ENCODE measurements around the gene FBN2. TPM values are rescaled to one million over a fixed set of nuclear protein-coding genes. Genes with fewer than 3 reads are reported as not detected.
A peak's percentile ranks its signal among the peaks of the same experiment; 100 is the strongest.

FBN2 gene
- total RNA-seq, 2 donors from 2014 or later, result 1.9 to 2.0 TPM

DNA sequence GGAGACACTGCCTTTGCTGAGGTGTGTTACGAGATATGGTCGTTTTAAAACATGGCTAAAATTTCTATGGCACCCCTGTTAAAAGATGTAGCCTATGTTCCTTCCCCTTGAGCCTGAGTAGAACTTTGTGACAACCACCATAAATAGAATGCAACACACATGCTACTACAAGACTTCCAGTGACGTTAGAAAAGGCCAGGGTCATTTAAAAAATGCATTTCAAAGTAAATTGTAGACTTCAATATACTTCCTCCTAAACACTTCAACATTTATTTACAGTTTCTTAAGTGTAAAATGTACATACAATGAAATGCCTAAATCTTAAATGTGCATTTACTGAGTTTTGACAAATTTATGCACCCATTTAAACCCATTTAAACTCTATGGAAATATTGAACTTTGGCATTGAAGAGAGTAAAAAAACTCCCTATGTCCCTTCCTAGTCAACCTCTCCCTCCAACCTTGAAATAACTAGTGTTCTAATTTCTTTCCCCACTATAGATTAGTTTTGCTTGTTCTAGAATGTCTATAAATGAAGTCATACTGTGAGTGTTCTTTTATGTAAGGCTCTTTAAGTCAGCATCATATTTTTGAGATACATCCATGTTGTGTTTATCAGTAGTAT, 294.0 kb downstream of the FBN2 start:
- intact Hi-C loops (cut with DNase I, micrococcal nuclease), result no loop called here
- DNase-seq, result no peak

GRCh38 chr5:128241051-128241695, 296.9 kb downstream of the FBN2 start:
- ATAC-seq (no peak), DNase-seq (no peak)
- intact Hi-C loops (cut with DNase I, micrococcal nuclease), result no loop called here

More for the DNA sequence above, 294.0 kb downstream of the FBN2 start:
- ATAC-seq, result no peak

- ATAC-seq, result no peak
Observed at GRCh38 chr5:128237546-128237945, 300.5 kb downstream of the FBN2 start.

DNA sequence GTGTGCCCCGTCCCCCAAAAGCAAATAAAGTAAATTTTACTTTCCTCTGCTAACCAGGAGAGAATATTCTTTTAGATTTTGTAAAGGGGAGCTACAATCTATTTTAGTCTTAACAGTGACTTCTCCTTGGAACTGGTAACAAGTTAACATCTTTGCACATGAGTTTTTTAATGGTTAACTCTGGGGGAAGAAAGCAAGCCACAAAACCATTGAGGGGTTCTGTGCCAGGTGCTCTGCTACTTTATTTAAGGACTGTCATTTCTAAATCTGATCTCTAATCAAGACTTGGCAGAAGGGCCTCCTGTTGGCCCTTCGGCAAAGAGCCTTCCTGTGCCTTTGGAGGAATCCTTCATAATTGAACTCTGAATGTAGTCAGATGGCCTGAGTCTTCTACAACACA, 301.0 kb downstream of the FBN2 start:
- intact Hi-C loops (cut with DNase I, micrococcal nuclease), result no loop called here
- DNase-seq, result no peak
- ATAC-seq, result no peak

More at GRCh38 chr5:128237546-128237945, 300.5 kb downstream of the FBN2 start:
- intact Hi-C loops (cut with DNase I, micrococcal nuclease), result no loop called here
- DNase-seq, result no peak

- no peak for DNase-seq
- ATAC-seq, result no peak
- intact Hi-C loops (cut with DNase I, micrococcal nuclease), result no loop called here
Observed at GRCh38 chr5:128236334-128236733, 301.7 kb downstream of the FBN2 start.

- intact Hi-C loops (cut with DNase I, micrococcal nuclease), result no loop called here
- ATAC-seq, result no peak
- no peak for DNase-seq
Observed at GRCh38 chr5:128234928-128235641, 303.0 kb downstream of the FBN2 start.

- intact Hi-C loops (cut with DNase I, micrococcal nuclease), result no loop called here
- no peak for DNase-seq
- ATAC-seq, result no peak
Observed at GRCh38 chr5:128228521-128228920, 309.5 kb downstream of the FBN2 start.

DNA sequence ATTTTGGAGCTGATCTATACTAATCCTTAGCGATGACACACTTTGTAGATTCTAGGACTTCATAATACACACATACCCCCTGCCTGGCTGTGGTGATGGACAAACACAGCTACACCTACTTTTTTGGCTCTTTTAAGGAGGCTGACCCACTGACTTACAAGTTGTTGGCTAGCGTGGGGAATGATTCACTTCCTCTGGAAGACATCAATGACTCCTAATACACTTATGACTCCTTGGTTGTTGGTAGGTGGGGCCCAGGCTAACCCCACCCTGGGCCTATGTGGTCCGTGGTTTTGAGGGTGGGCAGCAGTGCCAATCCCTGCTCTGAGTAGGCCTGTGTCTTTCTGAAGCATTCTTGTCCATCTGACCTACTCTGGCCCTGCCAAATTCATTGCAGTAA, 310.0 kb downstream of the FBN2 start:
- intact Hi-C loops (cut with DNase I, micrococcal nuclease), result no loop called here
- no peak for DNase-seq
- no peak for ATAC-seq

DNA sequence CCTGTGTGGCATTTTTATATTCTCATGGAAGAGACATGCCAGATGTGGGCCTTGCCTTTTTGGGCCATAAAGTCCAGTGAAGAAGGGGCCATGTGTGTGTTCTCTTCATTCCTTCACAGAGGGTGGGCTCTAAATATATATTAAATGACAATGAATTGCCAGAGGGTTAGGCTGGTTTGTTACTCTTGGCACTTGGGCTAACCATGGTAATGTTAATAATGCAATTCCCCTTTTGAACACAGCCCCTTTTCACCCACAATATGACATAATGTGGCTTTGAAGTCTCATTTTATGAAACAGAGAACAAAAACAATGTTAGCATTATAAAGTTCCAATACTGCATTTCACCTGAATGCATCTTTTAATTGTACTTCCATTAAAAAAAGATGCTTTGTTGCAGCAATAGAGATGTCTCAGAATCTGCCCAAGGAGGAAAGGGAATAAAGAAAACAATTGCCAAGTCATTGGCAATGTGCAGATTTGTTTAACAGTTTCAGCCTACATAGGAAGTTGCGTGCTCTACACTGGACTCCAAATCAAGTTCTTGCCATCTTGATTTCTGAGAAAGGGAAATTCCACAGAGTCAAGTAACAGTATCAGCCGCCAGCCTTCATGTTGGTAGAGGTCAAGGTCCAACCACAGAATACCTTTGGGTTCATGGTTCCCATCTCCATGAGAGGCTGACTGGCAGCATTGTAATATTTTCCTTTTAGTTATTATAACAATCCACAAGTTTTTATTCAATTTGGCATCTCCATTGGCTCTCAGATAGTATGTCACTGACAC, 312.6 kb downstream of the FBN2 start:
- no peak for ATAC-seq
- DNase-seq, result no peak
- intact Hi-C loops (cut with DNase I, micrococcal nuclease), result no loop called here

GRCh38 chr5:128224336-128224735, 313.7 kb downstream of the FBN2 start:
- no peak for DNase-seq
- intact Hi-C loops (cut with DNase I, micrococcal nuclease), result no loop called here
- ATAC-seq, result no peak

DNA sequence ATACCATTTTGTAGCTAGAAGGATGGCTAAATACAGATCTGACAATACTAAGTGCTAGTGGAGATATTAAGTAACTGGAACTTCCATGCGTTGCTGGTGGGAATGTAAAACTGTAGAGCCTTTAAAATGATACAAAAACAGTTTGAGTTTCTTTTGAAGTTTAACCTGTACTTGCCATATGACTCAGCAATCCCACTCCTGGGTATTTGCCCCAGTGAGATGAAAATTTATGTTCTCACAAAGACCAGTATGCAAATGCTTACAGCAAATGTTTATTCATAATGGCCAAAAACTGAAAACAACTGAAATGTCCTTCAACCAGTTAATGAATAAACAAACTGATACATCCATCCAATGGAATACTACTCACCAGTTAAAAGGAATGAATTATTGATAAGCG, 317.2 kb downstream of the FBN2 start:
- ATAC-seq, result no peak
- intact Hi-C loops (cut with DNase I, micrococcal nuclease), result no loop called here

GRCh38 chr5:128216860-128217531, 321.0 kb downstream of the FBN2 start:
- DNase-seq, result no peak
- ATAC-seq, result peak; percentile 23
- intact Hi-C loops (cut with DNase I, micrococcal nuclease), result loop anchor here in 1 of 2 donors (10.0 kb wide), 1 partner anchor 288 kb away; no protein-coding TSS in a partner anchor

More for the DNA sequence above, 317.2 kb downstream of the FBN2 start:
- no peak for DNase-seq

- DNase-seq, result no peak
- no peak for ATAC-seq
- intact Hi-C loops (cut with DNase I, micrococcal nuclease), result loop anchor here in 1 of 2 donors (10.0 kb wide), 1 partner anchor 289 kb away; no protein-coding TSS in a partner anchor
Observed at GRCh38 chr5:128216285-128216684, 321.8 kb downstream of the FBN2 start.

DNA sequence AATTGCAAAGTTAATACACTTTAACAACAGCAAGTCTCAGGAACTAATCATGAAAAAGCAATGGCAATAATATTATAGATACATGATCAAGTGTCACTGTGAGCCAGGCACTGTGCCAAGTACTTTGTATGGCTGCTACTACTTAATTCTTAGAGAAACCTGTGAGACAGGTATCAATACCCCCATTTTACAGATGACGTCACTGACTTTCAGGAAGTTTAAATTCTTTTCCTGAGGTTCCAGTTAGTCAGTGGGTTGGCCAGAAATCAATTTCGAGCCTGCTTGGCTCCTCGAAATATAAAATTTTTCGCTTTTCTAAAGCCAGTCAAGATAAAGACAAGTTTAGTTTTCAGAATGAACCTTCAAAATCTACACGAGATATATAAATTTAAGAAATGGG, 324.2 kb downstream of the FBN2 start:
- ATAC-seq (no peak), DNase-seq (no peak)
- intact Hi-C loops (cut with DNase I, micrococcal nuclease), result loop anchor here (2.0 to 10.0 kb wide), 3 partner anchors 285 to 628 kb away; no protein-coding TSS in a partner anchor

- peak; percentile 50 for ATAC-seq
- peak in 1 of 2 donors; percentile 45 for DNase-seq
- intact Hi-C loops (cut with DNase I, micrococcal nuclease), result loop anchor here (2.0 to 10.0 kb wide), 3 partner anchors 285 to 629 kb away; no protein-coding TSS in a partner anchor
Observed at GRCh38 chr5:128213340-128213739, 324.7 kb downstream of the FBN2 start.

GRCh38 chr5:128212191-128212806, 325.7 kb downstream of the FBN2 start:
- intact Hi-C loops (cut with DNase I, micrococcal nuclease), result loop anchor here (2.0 to 10.0 kb wide), 3 partner anchors 287 to 630 kb away; no protein-coding TSS in a partner anchor
- DNase-seq, result no peak
- ATAC-seq, result peak; percentile 40

DNA sequence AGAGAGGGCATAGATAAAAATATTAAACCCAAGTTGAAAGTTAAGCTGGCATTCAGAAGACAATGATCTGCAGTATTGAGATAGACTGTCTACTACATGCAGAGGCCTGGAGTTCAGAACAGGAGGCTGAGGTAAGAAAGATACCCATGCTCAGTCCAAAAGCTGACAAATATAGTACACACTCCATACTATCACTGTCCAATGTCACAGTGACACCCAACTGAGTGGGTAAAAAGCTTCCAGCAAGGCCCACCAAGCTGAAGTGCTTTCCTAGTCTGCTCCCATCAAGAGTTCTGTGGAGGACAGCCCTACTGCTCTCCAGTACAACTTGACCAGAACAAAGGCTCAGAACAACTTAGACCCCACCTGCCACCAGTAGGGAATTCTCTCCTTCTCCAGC, 329.6 kb downstream of the FBN2 start:
- ATAC-seq (peak; percentile 12), DNase-seq (no peak)
- intact Hi-C loops (cut with DNase I, micrococcal nuclease), result loop anchor here in 1 of 2 donors (10.0 kb wide), 1 partner anchor 444 kb away; no protein-coding TSS in a partner anchor
